Stimulated activated CD8-positive, alpha-beta memory T cell treated with anti-CD3 and anti-CD28 coated beads, Interleukin-15, amount 100 ng/mL, for 1 hour (primary cell): ENCODE measurements around the gene ZFP82.

Source experiments
- DNase-seq: peaks from one replicate; pipeline ENCODE4 v3.0.0-alpha.2; 2020; ENCODE audit warnings: low read depth

Gene ZFP82

DNA sequence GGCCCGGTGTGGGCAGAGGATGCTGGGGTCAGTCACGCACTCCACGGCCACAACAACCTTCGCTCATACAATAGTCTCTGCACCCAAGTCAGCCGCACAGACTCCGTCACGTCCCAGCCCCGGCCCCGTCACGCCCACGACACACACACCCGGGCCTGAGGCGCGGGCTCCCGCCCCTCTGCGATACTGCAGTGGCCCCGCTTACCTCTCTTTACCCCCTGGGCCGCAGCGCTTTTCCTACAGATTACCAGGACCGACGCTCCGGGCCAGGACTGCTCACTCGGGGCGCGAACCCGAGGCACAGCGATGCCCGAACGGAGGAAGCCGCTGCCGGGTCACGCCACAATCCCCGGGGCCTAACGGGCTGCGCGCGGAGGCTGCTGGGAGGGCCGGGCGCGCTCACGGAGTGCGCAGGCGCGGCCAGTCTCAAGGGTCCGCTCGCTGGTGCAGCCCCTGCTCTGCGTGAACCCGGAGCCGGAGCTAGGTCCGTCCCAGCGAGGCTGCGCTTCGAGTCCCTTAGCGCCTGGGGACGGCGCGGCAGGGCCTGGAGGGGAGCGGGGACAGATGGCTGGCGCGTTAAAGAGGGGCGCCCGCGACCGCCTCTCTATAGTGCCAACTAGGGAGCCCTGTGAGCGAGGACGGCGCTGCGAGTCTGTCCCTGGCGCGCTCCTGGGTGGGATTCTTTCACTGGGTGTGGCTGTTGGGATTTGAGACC, at the start of gene ZFP82:
Gene ZFP82, minus strand, starts transcription at position 358 of the 715 bp plus-strand sequence. CDS start 8,855 bp downstream, outside the sequence.
- DNase-seq = peak; percentile 37

DNA sequence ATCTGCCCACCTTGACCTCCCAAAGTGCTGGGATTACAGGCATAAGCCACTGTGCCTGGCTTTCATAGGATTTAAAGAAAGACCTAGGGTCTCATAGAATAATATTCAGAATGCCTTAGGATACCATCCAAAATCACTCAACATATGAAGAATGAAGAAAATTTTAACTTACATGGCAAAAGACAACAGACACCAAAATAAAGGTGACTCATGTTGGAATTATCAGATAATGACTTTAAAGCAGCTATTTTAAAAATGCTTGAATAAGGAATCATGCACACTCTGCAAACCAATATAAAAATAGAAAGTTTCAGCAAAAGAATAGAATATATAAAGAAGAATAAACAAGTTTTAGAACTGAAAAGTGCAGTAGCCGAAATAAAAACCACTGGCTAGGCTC, 41.6 kb upstream of the ZFP82 start:
- DNase-seq = no peak

DNA sequence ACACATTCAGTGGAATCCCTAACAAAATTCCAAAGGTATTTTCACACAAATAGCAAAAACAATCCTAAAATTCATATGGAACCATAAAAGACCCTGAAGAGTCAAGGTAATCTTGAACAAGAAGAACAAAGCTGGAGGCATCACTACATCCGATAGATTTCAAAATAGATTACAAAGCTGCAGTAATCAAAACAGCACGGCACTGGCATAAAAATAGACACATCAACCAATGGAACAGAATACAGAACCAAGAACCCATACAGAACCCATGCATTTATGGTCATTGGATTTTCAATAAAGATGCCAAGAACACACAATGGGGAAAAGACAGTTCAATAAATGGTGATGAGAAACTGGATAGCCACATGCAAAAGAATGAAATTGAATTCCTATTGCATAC, 38.4 kb upstream of the ZFP82 start:
- no peak for DNase-seq

DNA sequence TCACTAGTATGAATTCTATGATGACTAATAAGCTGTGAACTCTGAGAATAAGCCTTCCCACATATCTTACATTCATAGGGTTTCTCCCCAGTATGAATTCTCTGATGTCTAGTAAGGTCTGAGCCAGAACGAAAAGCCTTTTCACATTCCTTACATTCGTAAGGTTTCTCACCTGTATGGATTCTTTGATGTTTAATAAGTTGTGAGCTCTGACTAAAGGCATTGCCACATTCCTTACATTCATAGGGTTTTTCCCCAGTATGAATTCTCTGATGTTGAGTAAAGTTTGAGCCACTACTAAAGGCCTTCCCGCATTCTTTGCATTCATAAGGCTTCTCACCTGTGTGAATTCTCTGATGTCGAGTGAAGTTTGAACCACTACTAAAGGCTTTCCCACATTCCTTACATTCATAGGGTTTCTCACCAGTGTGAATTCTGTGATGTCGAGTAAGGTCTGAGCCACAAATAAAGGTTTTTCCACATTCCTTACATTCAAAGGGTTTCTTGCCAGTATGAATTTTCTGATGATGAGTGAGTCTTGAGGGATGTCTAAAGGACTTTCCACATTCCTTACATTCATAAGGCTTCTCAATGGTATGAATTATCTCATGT, 30.7 kb upstream of the ZFP82 start:
- no peak for DNase-seq

DNA sequence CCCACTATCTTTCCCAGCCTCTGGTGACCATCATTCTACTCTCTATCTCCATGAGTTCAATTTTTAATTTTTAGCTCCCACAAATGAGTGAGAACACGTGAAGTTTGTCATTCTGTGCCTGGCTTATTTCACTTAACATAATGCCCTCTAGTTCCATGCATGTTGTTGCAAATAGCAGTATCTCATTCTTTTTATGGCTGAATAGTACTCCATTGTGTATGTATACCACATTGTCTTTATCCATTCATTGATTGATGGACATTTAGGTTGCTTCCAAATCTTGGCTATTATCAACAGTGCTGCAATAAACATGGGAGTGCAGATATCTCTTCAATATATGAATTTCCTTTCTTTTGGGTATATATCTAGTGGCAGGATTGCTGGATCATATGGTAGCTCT, 22.9 kb upstream of the ZFP82 start:
- DNase-seq = no peak

DNA sequence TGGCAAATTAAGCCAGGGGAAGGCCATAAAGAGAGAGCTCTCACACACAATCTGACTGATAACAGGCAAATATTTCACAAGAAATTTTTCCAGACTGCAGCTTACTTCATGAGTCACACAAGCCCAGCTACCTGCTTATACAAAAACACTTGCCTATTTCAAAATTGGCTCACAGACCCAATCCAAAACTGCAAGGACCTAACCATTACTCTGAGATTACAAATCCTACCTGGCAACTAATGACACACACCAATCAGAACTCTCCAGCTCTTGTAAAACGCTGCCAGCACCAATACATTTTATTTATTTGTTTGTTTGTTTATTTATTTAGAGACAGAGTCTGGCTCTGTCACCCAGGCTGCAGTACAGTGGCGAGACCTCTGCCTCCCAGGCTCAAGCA, 18.1 kb upstream of the ZFP82 start:
- no peak for DNase-seq

DNA sequence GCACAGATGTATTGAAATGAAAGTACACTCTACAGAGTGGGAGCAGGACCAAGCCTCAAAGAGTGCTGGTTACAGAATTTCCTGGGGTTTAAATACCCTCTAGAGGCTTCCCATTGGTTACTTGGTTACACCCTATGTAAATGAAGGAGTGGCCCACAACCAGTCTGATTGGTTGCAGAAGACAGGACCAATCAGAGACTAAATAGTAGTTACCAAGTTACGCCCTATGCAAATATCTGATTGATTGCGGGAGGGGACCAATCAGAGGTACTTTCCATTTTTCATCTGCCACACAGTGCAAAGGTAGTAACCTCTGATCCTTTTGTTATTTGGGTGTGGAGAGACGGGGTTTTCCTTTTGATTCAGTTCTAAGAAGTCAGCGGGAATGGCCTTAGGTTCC, 5.5 kb upstream of the ZFP82 start:
- DNase-seq = no peak

DNA sequence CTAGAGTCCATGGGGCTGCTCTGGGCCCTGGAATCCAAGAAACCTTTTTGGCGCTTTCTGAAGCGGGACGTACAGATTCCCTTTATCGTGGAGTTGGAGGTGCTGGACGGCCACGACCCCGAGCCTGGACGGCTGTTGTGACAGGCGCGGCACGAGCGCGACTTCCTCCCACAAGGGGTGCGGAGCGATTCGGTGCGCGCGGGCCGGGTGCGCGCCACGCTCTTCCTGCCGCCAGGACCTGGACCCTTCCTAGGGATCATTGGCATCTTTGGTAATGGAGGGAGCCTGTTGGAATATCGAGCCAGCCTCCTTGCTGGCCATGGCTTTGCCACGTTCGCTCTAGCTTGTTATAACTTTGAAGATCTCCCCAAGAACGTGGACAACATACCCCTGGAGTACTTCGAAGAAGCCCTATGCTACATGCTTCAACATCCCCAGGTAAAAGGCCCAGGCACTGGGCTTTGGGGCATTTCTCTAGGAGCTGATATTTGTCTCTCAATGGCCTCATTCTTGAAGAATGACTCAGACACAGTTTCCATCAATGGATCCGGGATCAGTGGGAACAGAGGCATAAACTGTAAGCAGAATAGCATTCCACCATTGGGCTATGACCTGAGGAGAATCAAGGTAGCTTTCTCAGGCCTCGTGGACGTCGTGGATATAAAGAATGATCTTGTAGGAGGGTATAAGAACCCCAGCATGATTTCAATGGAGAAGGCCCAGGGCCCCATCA, 3.5 kb upstream of the ZFP82 start:
- no peak for DNase-seq

DNA sequence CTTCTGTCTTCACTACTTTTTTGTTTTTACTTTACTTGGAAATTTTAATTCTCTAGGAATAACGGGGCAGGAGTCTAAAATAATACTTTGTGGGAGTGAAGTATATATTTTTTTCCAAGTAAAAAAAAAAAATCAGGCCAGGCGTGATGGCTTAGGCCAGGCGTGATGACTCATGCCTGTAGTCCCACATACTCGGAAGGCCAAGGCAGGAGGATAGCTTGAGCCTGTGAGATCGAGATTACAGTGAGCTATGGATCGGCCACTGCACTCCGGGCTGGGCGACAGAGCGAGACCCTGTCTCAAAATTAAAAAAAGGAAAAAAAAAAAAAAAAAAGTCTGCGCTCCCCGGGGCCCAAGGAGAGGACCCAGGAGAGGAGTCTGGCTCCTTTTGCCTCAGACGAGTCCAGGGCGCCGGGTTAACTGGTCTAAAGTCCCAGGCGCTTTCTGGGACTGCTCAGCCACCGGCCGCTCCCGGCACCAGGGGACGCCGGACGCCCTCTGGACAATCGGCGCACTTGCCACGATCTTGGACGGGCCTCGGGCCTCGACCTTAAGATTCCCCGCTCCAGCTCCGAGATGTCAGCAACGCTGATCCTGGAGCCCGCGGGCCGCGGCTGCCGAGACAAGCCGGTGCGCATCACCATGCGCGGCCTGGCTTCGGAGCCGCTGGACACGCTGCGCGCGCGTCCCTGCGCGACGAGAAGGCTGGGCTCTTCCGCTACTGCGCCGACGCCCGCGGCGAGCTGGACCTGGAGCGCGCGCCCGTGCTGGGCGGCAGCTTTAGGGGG, 2.7 kb upstream of the ZFP82 start:
- no peak for DNase-seq

DNA sequence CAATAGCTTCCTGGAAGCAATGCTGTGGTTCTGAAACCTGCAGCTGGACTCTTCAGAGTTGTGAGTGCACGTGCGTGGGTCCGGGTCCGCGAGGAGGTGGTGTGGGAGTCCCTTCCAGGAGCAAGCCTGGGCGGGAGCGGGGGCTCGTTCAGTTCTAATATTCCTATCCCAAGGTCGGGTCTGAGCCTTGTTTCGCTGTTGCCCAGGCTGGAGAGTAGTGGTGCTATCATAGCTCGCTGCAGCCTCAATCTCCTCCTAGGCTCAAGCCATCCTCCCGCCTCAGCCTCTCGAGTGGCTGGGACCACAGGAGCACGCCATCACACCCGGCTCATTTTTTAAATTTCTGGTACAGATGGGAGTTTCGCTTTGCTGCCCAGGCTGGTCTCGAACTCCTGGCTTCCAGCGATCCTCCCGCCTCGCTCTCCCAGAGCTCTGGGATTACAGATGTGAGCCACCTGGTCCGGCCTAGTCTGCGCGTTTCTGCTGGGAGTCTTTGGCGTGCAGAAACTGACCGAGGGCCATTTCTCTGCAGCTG, 625 bp downstream of the ZFP82 start:
- DNase-seq = no peak

DNA sequence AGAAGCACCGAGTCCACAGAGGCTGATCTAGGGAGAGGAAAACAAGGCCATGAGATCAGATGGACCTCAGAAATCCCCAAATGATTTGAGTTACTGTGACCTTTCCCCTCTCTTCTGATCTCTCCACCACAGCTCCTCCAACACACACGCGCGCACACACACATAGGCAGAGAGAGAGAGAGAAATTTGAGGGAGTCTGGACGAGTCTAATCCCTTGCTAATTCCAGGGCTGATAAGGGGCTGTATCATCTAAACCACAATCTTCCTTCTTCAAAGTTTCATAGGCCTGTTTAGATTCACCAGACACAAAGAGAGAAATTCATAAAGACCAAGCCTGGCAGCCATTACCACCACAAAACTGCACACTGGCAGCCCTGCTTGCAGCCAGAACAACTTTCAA, 8.6 kb downstream of the ZFP82 start:
- no peak for DNase-seq

DNA sequence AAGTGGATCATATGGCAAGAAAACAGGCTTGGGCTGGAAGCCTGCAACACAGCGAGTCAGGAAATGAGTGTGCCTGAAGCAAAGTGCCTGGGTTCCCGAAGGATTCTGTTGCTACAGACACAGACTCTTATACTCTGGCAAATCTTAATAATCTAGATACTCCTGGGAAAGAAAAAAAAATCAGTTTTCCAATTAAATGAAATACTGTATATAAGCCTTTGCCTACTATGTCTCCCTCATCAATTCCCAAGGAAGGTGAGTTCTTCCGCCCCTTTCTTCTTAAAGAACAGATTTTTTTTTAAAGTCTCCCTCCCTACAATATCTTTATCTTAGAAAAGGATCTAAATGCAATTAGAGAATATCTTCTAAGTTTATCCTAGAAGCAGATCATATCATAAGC, 10.3 kb downstream of the ZFP82 start:
- DNase-seq = no peak

DNA sequence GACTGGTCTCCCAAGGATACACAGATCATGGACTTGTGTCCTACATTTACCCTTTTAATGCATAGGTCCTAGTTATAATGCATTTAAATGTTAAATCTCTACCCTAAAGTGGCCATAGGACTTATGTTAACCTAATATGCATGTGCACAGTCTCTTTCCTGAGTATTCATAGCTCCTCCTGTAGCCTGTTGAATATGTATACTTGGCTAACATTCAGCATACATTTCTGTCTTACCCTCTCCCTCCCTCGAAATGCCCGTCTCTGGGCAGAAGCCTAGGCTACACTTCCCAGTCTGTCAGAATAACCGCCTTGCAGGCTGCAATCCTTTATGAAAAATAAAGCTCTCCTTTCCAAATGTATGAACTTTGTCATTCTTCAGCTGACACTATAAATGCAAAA, 13.9 kb downstream of the ZFP82 start:
- DNase-seq = no peak

DNA sequence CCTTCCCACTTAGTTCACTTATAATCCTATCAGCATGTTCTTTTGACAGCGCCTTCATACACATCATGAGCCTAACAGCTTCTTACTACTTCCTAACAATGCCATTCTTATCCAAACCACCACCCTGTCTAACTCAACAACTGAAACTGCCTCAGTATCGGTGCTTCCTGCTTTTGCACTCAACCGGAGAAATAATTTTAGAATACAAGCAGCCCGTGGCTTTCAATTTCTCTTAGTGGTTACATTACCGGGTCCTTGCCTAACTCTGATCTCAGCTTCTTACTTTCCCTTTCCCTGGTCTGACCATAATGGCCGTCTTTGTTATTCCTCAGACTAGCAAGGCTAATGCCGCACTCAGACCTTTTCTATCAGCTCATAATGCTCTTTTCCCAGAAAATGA, 17.0 kb downstream of the ZFP82 start:
- no peak for DNase-seq

DNA sequence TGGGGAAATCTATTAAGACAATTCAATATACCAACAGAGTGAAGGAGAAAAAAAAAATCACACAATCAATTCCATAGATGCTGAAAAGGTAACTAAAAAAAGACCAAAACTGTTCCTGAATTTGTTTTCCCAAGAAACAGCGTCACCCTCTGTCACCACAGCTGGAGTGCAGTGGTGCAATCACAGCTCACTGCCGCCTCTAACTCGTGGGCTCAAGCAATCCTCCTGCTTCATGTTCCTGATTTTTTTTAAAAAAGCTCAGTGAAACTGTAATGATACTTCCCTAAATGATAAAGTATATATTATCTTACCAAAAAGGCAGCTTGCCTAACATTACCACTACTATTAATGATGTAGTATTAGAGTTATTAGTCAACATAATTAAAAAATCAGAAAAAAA, 19.9 kb downstream of the ZFP82 start:
- DNase-seq = no peak

DNA sequence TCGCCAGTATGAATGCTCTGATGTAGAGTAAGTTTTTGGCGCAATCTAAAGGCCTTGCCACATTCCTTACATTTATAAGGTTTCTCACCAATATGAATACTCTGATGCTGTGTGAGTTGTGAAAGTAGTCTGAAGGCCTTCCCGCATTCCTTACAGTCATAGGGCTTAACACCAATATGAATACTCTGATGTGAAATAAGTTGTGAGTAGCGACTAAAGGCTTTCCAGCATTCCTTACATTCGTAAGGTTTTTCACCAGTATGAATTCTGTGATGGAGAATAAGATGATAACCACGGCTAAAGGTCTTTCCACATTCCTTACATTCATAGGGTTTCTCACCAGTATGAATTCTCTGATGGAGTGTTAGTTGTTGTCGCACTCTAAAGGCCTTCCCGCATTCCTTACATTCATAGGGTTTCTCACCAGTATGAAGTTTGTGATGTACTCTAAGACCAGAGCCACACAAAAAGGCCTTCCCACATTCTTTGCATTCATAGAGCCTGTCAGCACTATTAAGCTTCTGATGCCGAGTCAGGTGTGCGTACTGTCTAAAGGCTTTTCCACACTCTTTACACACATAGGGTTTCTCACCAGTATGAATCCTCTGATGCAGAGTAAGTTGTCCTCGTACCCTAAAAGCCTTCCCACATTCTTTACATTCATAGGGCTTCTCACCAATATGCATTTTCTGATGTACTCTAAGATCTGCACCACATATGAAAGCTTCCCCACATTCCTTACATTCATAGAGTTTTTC, 25.3 kb downstream of the ZFP82 start:
- DNase-seq = no peak

DNA sequence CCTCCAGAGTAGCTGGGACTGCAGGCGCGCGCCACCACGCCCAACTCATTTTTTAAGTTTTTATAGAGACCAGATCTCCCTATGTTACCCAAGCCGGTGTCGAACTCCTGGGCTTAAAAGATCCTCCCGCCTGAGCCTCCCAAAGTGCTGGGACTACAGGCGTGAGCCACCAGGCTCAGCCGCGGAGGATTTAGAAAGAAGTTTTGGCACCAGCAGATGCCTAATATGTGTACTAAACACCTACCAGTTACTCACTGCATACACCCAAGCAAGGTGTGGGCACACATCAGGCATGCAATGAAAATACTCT, 39.0 kb downstream of the ZFP82 start:
- DNase-seq = no peak

DNA sequence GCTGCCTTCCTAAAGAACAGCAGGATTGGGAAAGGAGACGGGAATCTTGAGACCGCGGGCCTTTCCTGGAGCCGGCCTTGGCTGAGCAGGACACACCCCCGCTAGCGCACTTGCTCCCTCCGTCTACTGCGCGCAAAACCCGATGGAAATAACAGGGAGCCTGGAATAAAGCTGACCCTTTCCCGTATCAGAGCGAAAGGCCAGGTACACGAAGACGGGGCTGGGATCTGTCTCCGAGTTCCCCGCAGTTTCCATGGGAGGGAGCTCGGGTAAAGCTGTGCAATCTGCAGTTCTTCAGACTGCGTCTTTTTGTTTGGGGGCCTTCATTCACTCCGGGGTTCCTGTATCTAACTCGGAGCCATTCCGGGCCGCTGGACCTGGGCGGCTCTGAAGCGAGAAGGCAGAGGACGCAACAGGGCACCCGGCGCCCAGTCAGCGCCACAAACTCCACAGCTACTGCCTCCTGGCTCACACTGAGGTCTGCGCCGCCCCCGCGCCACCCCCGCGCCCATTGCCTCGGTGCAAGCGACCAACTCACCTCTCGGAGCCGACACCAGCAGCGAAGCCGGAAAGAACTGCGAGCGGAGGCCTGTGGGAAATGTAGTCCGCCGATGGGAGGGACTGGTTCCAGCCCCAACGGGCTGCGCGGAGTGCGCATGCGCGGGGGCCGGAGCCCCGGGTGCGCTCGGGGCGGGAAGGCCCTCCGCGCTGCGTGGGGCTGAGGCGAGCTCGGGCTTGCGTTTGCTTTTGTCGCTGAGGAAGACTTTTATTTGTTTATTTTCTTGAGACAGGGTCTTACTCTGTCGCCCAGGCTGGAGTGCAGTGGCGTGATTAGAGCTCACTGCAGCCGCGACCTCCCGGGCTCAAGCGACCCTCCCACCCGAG, 39.6 kb downstream of the ZFP82 start, which contains the start of gene ZFP14:
Gene ZFP14, minus strand, starts transcription at position 577 of the 885 bp plus-strand sequence. CDS start 11,309 bp downstream, outside the sequence.
- peak; percentile 91 for DNase-seq

DNA sequence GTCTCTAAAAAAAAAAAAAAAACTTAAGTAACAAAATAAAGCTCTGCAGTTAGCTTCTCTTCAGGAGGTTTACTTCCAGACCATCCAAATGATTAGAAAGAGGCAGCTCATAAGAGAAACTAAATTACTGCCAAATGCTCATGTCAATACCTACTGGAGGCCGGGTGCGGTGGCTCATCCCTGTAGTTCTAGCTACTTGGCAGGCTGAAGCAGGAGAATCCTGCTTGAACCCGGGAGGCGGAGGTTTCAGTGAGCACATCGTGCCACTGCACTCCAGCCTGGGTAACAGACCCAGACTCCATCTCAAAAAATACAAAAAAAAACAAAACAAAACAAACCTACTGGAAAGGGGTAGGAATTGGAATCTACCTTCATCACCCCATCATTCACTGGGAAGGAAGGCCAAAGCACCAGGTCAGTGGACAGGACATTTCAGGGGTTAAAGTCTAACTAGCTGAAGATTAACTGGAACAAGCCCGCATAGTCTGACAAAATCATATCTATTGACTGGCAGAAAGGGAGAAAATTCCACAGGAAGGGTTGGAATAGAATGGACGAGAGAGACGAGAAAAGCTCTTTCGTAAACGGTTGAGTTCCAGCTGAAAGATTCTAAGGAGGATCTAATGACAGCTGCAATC, 40.8 kb downstream of the ZFP82 start:
- DNase-seq = no peak

DNA sequence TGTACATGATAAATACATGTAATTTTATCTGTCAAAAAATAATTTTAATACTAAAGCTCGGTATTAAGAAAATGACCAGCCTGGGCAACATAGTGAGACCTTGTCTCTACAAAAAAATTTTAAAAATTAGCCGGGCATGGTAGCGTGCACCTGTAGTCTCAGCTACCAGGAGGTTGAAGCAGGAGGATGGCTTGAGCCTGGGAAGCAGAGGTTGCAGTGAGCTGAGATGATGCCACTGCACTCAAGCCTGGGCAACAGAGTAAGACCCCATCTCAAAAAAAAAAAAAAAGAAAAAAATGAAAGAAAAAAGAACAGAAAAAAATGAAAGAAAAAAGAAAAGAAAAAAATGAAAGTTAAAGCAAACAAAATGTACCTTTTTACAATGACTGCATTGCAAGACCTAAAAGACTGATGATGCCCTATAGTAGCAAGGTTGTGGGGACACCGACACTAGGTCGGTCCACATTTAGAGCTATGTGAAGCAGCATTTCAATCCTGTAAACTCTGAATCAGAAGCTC, 44.7 kb downstream of the ZFP82 start:
- DNase-seq = no peak
